T-helper 2 cell (primary cell): Measurements from ENCODE around the gene FRAT2.
"Not testable (repeated sequence)": the region's sequence is repeated elsewhere in the genome, so short reads cannot be mapped to it uniquely, and the experiment has no call there.

Experiments used
- DNase-seq, 5 experiments: peaks; one replicate each; pipeline versions ENCODE4 v3.0.0 to v3.0.0-alpha.2; 2012 to 2022

FRAT2 gene

DNA sequence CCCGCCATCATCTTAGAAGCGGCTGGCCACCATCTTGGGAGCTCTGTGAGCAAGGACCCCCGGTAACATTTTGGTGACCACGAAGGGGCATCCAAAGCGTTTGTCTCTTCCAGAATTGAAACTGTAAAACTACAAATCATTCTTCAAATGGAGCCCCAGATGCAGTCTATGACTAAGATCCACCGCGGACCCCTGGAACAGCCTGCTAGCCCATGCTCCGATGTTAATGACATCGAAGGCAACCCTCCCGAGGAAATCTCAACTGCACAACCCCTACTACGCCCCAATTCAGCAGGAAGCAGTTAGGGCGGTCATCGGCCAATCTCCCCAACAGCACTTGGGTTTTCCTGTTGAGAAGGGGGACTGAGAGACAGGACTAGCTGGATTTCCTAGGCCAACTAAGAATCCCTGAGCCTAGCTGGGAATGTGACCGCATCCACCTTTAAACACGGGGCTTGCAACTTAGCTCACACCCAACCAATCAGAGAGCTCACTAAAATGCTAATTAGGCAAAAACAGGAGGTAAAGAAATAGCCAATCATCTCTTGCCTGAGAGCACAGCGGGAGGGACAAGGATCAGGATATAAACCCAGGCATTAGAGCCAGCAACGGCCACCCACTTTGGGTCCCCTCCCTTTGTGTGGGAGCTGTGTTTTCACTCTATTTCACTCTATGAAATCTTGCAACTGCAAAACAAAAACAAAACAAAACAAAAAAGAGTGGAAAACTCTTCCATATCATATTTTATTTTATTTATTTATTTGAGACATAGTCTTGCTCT lies 43.8 kb downstream of the FRAT2 start:
- DNase-seq: not testable (repeated sequence)

DNA sequence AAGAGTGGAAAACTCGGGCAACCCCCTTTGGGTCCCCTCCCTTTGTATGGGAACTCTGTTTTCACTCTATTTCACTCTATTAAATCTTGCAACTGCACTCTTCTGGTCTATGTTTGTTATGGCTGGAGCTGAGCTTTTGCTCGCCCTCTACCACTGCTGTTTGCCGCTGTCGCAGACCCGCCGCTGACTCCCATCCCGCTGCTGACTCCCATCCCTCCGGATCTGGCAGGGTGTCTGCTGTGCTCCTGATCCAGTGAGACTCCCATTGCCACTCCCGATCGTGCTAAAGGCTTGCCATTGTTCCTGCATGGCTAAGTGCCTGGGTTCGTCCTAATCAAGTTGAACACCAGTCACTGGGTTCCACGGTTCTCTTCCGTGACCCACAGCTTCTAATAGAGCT lies 44.5 kb downstream of the FRAT2 start:
- DNase-seq: not testable (repeated sequence)
